ENCODE measurements around the gene RPAP3.

Gene RPAP3

GRCh38 chr12:47739979-47740378 is 34.1 kb upstream of the RPAP3 start:
- H3K4me3 ChIP-seq (ENCODE audit: low read depth, low read length), result no peak overlapping the region
- no peaks in the 10 kb centered on the region for H3K36me3 ChIP-seq (ENCODE audit: control insufficient read depth, insufficient read depth, low read length)
- H3K9ac ChIP-seq (ENCODE audit: low read depth, low read length), result no peak overlapping the region
- no peaks in the 10 kb centered on the region for H3K9me3 ChIP-seq (ENCODE audit: control insufficient read depth, insufficient read depth, low read length)
- no peaks in the 10 kb centered on the region for H3K27me3 ChIP-seq (ENCODE audit: control insufficient read depth, insufficient read depth, low read length)
- peaks cover 5% of the 10 kb centered on the region for H3K4me1 ChIP-seq (ENCODE audit: control insufficient read depth, insufficient read depth, low read length)

- Histone ChIP-seq H3K36me3 (ENCODE audit: control insufficient read depth, insufficient read depth, low read length) (no peaks in the 10 kb centered on the region), H3K9me3 (ENCODE audit: control insufficient read depth, insufficient read depth, low read length) (no peaks in the 10 kb centered on the region), H3K9ac (ENCODE audit: low read depth, low read length) (no peak overlapping the region), H3K4me1 (ENCODE audit: control insufficient read depth, insufficient read depth, low read length) (peaks cover 10% of the 10 kb centered on the region), H3K4me3 (ENCODE audit: low read depth, low read length) (no peak overlapping the region), H3K27me3 (ENCODE audit: control insufficient read depth, insufficient read depth, low read length) (no peaks in the 10 kb centered on the region)
Measured at GRCh38 chr12:47739297-47739696, 33.5 kb upstream of the RPAP3 start.

GRCh38 chr12:47737936-47738594 is 32.2 kb upstream of the RPAP3 start:
- Histone ChIP-seq H3K4me1 (ENCODE audit: control insufficient read depth, insufficient read depth, low read length) (peaks cover 11% of the 10 kb centered on the region), H3K9ac (ENCODE audit: low read depth, low read length) (no peak overlapping the region), H3K27me3 (ENCODE audit: control insufficient read depth, insufficient read depth, low read length) (no peaks in the 10 kb centered on the region), H3K9me3 (ENCODE audit: control insufficient read depth, insufficient read depth, low read length) (no peaks in the 10 kb centered on the region), H3K4me3 (ENCODE audit: low read depth, low read length) (no peak overlapping the region), H3K36me3 (ENCODE audit: control insufficient read depth, insufficient read depth, low read length) (no peaks in the 10 kb centered on the region)

- Histone ChIP-seq H3K4me3 (ENCODE audit: low read depth, low read length) (no peak overlapping the region), H3K9ac (ENCODE audit: low read depth, low read length) (no peak overlapping the region), H3K9me3 (ENCODE audit: control insufficient read depth, insufficient read depth, low read length) (no peaks in the 10 kb centered on the region), H3K4me1 (ENCODE audit: control insufficient read depth, insufficient read depth, low read length) (peaks cover 11% of the 10 kb centered on the region), H3K27me3 (ENCODE audit: control insufficient read depth, insufficient read depth, low read length) (no peaks in the 10 kb centered on the region), H3K36me3 (ENCODE audit: control insufficient read depth, insufficient read depth, low read length) (no peaks in the 10 kb centered on the region)
Measured at GRCh38 chr12:47736877-47737676, 31.2 kb upstream of the RPAP3 start.

GRCh38 chr12:47736216-47736615 is 30.4 kb upstream of the RPAP3 start:
- peaks cover 11% of the 10 kb centered on the region for H3K4me1 ChIP-seq (ENCODE audit: control insufficient read depth, insufficient read depth, low read length)
- H3K27me3 ChIP-seq (ENCODE audit: control insufficient read depth, insufficient read depth, low read length), result no peaks in the 10 kb centered on the region
- no peak overlapping the region for H3K9ac ChIP-seq (ENCODE audit: low read depth, low read length)
- no peaks in the 10 kb centered on the region for H3K9me3 ChIP-seq (ENCODE audit: control insufficient read depth, insufficient read depth, low read length)
- H3K36me3 ChIP-seq (ENCODE audit: control insufficient read depth, insufficient read depth, low read length), result no peaks in the 10 kb centered on the region
- no peak overlapping the region for H3K4me3 ChIP-seq (ENCODE audit: low read depth, low read length)

GRCh38 chr12:47735649-47736048 is 29.8 kb upstream of the RPAP3 start:
- H3K27me3 ChIP-seq (ENCODE audit: control insufficient read depth, insufficient read depth, low read length), result no peaks in the 10 kb centered on the region
- H3K36me3 ChIP-seq (ENCODE audit: control insufficient read depth, insufficient read depth, low read length), result no peaks in the 10 kb centered on the region
- H3K4me3 ChIP-seq (ENCODE audit: low read depth, low read length), result no peak overlapping the region
- H3K4me1 ChIP-seq (ENCODE audit: control insufficient read depth, insufficient read depth, low read length), result peaks cover 11% of the 10 kb centered on the region
- H3K9ac ChIP-seq (ENCODE audit: low read depth, low read length), result no peak overlapping the region
- no peaks in the 10 kb centered on the region for H3K9me3 ChIP-seq (ENCODE audit: control insufficient read depth, insufficient read depth, low read length)

- H3K9me3 ChIP-seq (ENCODE audit: control insufficient read depth, insufficient read depth, low read length), result no peaks in the 10 kb centered on the region
- H3K36me3 ChIP-seq (ENCODE audit: control insufficient read depth, insufficient read depth, low read length), result no peaks in the 10 kb centered on the region
- no peaks in the 10 kb centered on the region for H3K27me3 ChIP-seq (ENCODE audit: control insufficient read depth, insufficient read depth, low read length)
- peak overlapping the region; percentile 22 for H3K4me3 ChIP-seq (ENCODE audit: low read depth, low read length)
- H3K9ac ChIP-seq (ENCODE audit: low read depth, low read length), result no peak overlapping the region
- peaks cover 11% of the 10 kb centered on the region for H3K4me1 ChIP-seq (ENCODE audit: control insufficient read depth, insufficient read depth, low read length)
Measured at GRCh38 chr12:47734725-47735480, 29.1 kb upstream of the RPAP3 start.

- H3K4me1 ChIP-seq (ENCODE audit: control insufficient read depth, insufficient read depth, low read length), result peaks cover 11% of the 10 kb centered on the region
- no peaks in the 10 kb centered on the region for H3K27me3 ChIP-seq (ENCODE audit: control insufficient read depth, insufficient read depth, low read length)
- no peaks in the 10 kb centered on the region for H3K9me3 ChIP-seq (ENCODE audit: control insufficient read depth, insufficient read depth, low read length)
- no peak overlapping the region for H3K9ac ChIP-seq (ENCODE audit: low read depth, low read length)
- H3K36me3 ChIP-seq (ENCODE audit: control insufficient read depth, insufficient read depth, low read length), result no peaks in the 10 kb centered on the region
- no peak overlapping the region for H3K4me3 ChIP-seq (ENCODE audit: low read depth, low read length)
Measured at GRCh38 chr12:47733142-47733541, 27.3 kb upstream of the RPAP3 start.

- Histone ChIP-seq H3K9me3 (ENCODE audit: control insufficient read depth, insufficient read depth, low read length) (no peaks in the 10 kb centered on the region), H3K27me3 (ENCODE audit: control insufficient read depth, insufficient read depth, low read length) (no peaks in the 10 kb centered on the region), H3K9ac (ENCODE audit: low read depth, low read length) (no peak overlapping the region), H3K36me3 (ENCODE audit: control insufficient read depth, insufficient read depth, low read length) (no peaks in the 10 kb centered on the region), H3K4me1 (ENCODE audit: control insufficient read depth, insufficient read depth, low read length) (peaks cover 11% of the 10 kb centered on the region), H3K4me3 (ENCODE audit: low read depth, low read length) (no peak overlapping the region)
Measured at GRCh38 chr12:47732504-47732903, 26.7 kb upstream of the RPAP3 start.

GRCh38 chr12:47731723-47732122 is 25.9 kb upstream of the RPAP3 start:
- H3K27me3 ChIP-seq (ENCODE audit: control insufficient read depth, insufficient read depth, low read length), result no peaks in the 10 kb centered on the region
- peaks cover 11% of the 10 kb centered on the region for H3K4me1 ChIP-seq (ENCODE audit: control insufficient read depth, insufficient read depth, low read length)
- no peak overlapping the region for H3K4me3 ChIP-seq (ENCODE audit: low read depth, low read length)
- H3K9ac ChIP-seq (ENCODE audit: low read depth, low read length), result no peak overlapping the region
- no peaks in the 10 kb centered on the region for H3K9me3 ChIP-seq (ENCODE audit: control insufficient read depth, insufficient read depth, low read length)
- no peaks in the 10 kb centered on the region for H3K36me3 ChIP-seq (ENCODE audit: control insufficient read depth, insufficient read depth, low read length)

- Histone ChIP-seq H3K4me1 (ENCODE audit: control insufficient read depth, insufficient read depth, low read length) (peaks cover 10% of the 10 kb centered on the region), H3K27me3 (ENCODE audit: control insufficient read depth, insufficient read depth, low read length) (no peaks in the 10 kb centered on the region), H3K9me3 (ENCODE audit: control insufficient read depth, insufficient read depth, low read length) (no peaks in the 10 kb centered on the region), H3K4me3 (ENCODE audit: low read depth, low read length) (no peak overlapping the region), H3K9ac (ENCODE audit: low read depth, low read length) (no peak overlapping the region), H3K36me3 (ENCODE audit: control insufficient read depth, insufficient read depth, low read length) (no peaks in the 10 kb centered on the region)
Measured at GRCh38 chr12:47730341-47730744, 24.5 kb upstream of the RPAP3 start.
